Neuronal stem cell (in vitro differentiated cells): ENCODE results near the gene MYO1B.

Source experiments
- DNase-seq: peaks from one replicate; pipeline ENCODE4 v3.0.0-alpha.2; 2013; ENCODE audit warnings: low spot score
- H2AFZ ChIP-seq: one replicate; pipeline ENCODE4 v1.6.1; 2013; ENCODE audit warnings: mild to moderate bottlenecking, low read length, inconsistent platforms
- H2AK5ac ChIP-seq: 2 replicates; pipeline ENCODE4 v1.6.1; 2013; ENCODE audit warnings: low read depth, mild to moderate bottlenecking, inconsistent platforms, low read length, moderate library complexity, mixed read lengths
- H2BK120ac ChIP-seq: 2 replicates; pipeline ENCODE4 v1.6.1; 2013; ENCODE audit warnings: low read depth, mild to moderate bottlenecking, inconsistent platforms, low read length, moderate library complexity, mixed read lengths
- H2BK12ac ChIP-seq: one replicate; pipeline ENCODE4 v1.6.1; 2013; ENCODE audit warnings: low read length, inconsistent platforms
- H2BK15ac ChIP-seq: 2 replicates; pipeline ENCODE4 v1.6.1; 2013; ENCODE audit warnings: mild to moderate bottlenecking, low read length, inconsistent platforms, mixed read lengths
- H2BK5ac ChIP-seq: one replicate; pipeline ENCODE4 v1.6.1; 2013; ENCODE audit warnings: inconsistent platforms, mild to moderate bottlenecking, low read length, moderate library complexity
- H3K14ac ChIP-seq: one replicate; pipeline ENCODE4 v1.6.1; 2013; ENCODE audit warnings: low read length, inconsistent platforms
- H3K18ac ChIP-seq: 2 replicates; pipeline ENCODE4 v1.6.1; 2013; ENCODE audit warnings: low read length, inconsistent platforms
- H3K23ac ChIP-seq: 2 replicates; pipeline ENCODE4 v1.6.1; 2013; ENCODE audit warnings: low read depth, mild to moderate bottlenecking, mixed read lengths, low read length, inconsistent platforms; ENCODE audit not compliant: poor library complexity
- H3K27ac ChIP-seq: replicated peaks from 3 replicates; pipeline ENCODE4 v1.5.1; 2013; ENCODE audit warnings: low read length, inconsistent platforms
- H3K27me3 ChIP-seq, 3 experiments: 2 replicates each; pipeline ENCODE4 v1.6.1; 2013; ENCODE audit warnings: low read length in 3 of 3, mild to moderate bottlenecking in 2 of 3, inconsistent platforms in 1 of 3, low read depth in 1 of 3, mixed read lengths in 1 of 3, moderate library complexity in 1 of 3; ENCODE audit not compliant: control insufficient read depth in 3 of 3, insufficient read depth in 3 of 3
- H3K36me3 ChIP-seq, 2 donors: replicated peaks in 1 of 2; 2 replicates each; pipeline ENCODE4 v1.6.1; 2013; ENCODE audit warnings: low read length in 2 of 2; ENCODE audit not compliant: control insufficient read depth in 2 of 2, insufficient read depth in 2 of 2
- H3K4ac ChIP-seq: 2 replicates; pipeline ENCODE4 v1.6.1; 2013; ENCODE audit warnings: inconsistent platforms, mild to moderate bottlenecking, low read length, moderate library complexity
- H3K4me1 ChIP-seq, 2 donors: 1 replicate in 1 of 2; 2 replicates in 1 of 2; pipeline ENCODE4 v1.6.1; 2013; ENCODE audit warnings: low read length in 2 of 2, low read depth in 1 of 2; ENCODE audit not compliant: control insufficient read depth in 2 of 2, insufficient read depth in 1 of 2
- H3K4me2 ChIP-seq: one replicate; pipeline ENCODE4 v1.6.1; 2013; ENCODE audit warnings: mild to moderate bottlenecking, low read length, inconsistent platforms; ENCODE audit not compliant: insufficient read depth, poor library complexity, severe bottlenecking
- H3K4me3 ChIP-seq, 2 donors: 2 replicates each; pipeline ENCODE4 v1.5.1; 2013; ENCODE audit warnings: low read length in 2 of 2, mild to moderate bottlenecking in 2 of 2, inconsistent platforms in 1 of 2, moderate library complexity in 1 of 2
- H3K79me1 ChIP-seq: one replicate; pipeline ENCODE4 v1.6.1; 2013; ENCODE audit warnings: low read depth, mild to moderate bottlenecking, inconsistent platforms, low read length, moderate library complexity
- H3K9ac ChIP-seq: one replicate; pipeline ENCODE4 v1.6.1; 2013; ENCODE audit warnings: mild to moderate bottlenecking, low read depth, low read length, inconsistent platforms; ENCODE audit not compliant: poor library complexity
- H3K9me3 ChIP-seq, 2 donors: replicated peaks in 1 of 2; 2 replicates each; pipeline versions ENCODE3 to v1.6.1; 2013; ENCODE audit warnings: low read length in 2 of 2, mild to moderate bottlenecking in 2 of 2, inconsistent platforms in 1 of 2, low read depth in 1 of 2, mixed read lengths in 1 of 2, moderate library complexity in 1 of 2; ENCODE audit not compliant: control insufficient read depth in 2 of 2, insufficient read depth in 1 of 2
- H4K8ac ChIP-seq: one replicate; pipeline ENCODE4 v1.6.1; 2013; ENCODE audit warnings: low read depth, mild to moderate bottlenecking, inconsistent platforms, low read length, moderate library complexity
- H4K91ac ChIP-seq: one replicate; pipeline ENCODE4 v1.6.1; 2013; ENCODE audit warnings: low read length, low read depth, mild to moderate bottlenecking, inconsistent platforms; ENCODE audit not compliant: poor library complexity
- WGBS, 2 donors: extraction: QIAGEN DNeasy Blood & Tissue Kit; methylation state at CpG; one replicate each; pipeline ENCODE4 v1.1.7; 2013; ENCODE audit warnings: missing lambda C conversion rate in 2 of 2, mixed read lengths in 1 of 2; ENCODE audit not compliant: insufficient read length in 2 of 2, insufficient replicate concordance in 1 of 2; ENCODE audit errors: extremely low coverage in 2 of 2; 5-methylcytosine and 5-hydroxymethylcytosine counted together

MYO1B gene

GRCh38 chr2:191312163-191312562 is 67.0 kb downstream of the MYO1B start:
- H3K4ac ChIP-seq = no peak overlapping the region
- no peaks in the 10 kb centered on the region for H3K9me3 ChIP-seq
- no peak overlapping the region for H3K9ac ChIP-seq
- no peak overlapping the region for H3K23ac ChIP-seq
- H3K4me2 ChIP-seq = no peak overlapping the region
- H2BK12ac ChIP-seq = no peak overlapping the region
- no CpG with 5 or more reads among the region's 3 CpGs for WGBS, 2 donors
- no peak overlapping the region for H2AK5ac ChIP-seq
- no peak overlapping the region for H4K8ac ChIP-seq
- no peak overlapping the region for H3K4me3 ChIP-seq
- H3K18ac ChIP-seq = no peak overlapping the region
- no peak overlapping the region for H2BK15ac ChIP-seq
- no peak overlapping the region for H3K27ac ChIP-seq
- H3K79me1 ChIP-seq = no peaks in the 10 kb centered on the region
- no peak overlapping the region for H2BK5ac ChIP-seq
- H3K27me3 ChIP-seq = no peaks in the 10 kb centered on the region
- no peak for DNase-seq
- H2AFZ ChIP-seq = no peak overlapping the region
- H2BK120ac ChIP-seq = no peak overlapping the region
- H3K14ac ChIP-seq = no peak overlapping the region
- H4K91ac ChIP-seq = no peak overlapping the region
- no peaks in the 10 kb centered on the region for H3K36me3 ChIP-seq
- peaks cover 0 to 3% of the 10 kb centered on the region in 2 donors for H3K4me1 ChIP-seq

GRCh38 chr2:191312662-191313061 is 67.5 kb downstream of the MYO1B start:
- no CpG with 5 or more reads among the region's 1 CpG for WGBS, 2 donors
- no peak overlapping the region for H2BK12ac ChIP-seq
- H2BK5ac ChIP-seq = no peak overlapping the region
- no peak overlapping the region for H3K18ac ChIP-seq
- no peak overlapping the region for H3K23ac ChIP-seq
- no peak overlapping the region for H3K4me3 ChIP-seq
- no peak overlapping the region for H2BK15ac ChIP-seq
- H3K36me3 ChIP-seq = no peaks in the 10 kb centered on the region
- H4K8ac ChIP-seq = no peak overlapping the region
- no peak overlapping the region for H3K14ac ChIP-seq
- H3K4me2 ChIP-seq = no peak overlapping the region
- no peak overlapping the region for H2BK120ac ChIP-seq
- H3K79me1 ChIP-seq = no peaks in the 10 kb centered on the region
- H3K4ac ChIP-seq = no peak overlapping the region
- no peaks in the 10 kb centered on the region for H3K9me3 ChIP-seq
- H2AFZ ChIP-seq = no peak overlapping the region
- no peak overlapping the region for H2AK5ac ChIP-seq
- H3K9ac ChIP-seq = no peak overlapping the region
- no peak overlapping the region for H3K27ac ChIP-seq
- DNase-seq = no peak
- H4K91ac ChIP-seq = no peak overlapping the region
- H3K4me1 ChIP-seq = peaks cover 0 to 3% of the 10 kb centered on the region in 2 donors
- H3K27me3 ChIP-seq = no peaks in the 10 kb centered on the region

- H3K4me1 ChIP-seq = peaks cover 5 to 11% of the 10 kb centered on the region in 2 donors
- no peak overlapping the region for H3K18ac ChIP-seq
- no peak overlapping the region for H2AK5ac ChIP-seq
- no peak overlapping the region for H2AFZ ChIP-seq
- no peak overlapping the region for H2BK120ac ChIP-seq
- H2BK15ac ChIP-seq = no peak overlapping the region
- H2BK5ac ChIP-seq = no peak overlapping the region
- H3K27me3 ChIP-seq = no peaks in the 10 kb centered on the region
- H3K9me3 ChIP-seq = no peaks in the 10 kb centered on the region
- H3K14ac ChIP-seq = no peak overlapping the region
- no peak overlapping the region for H3K23ac ChIP-seq
- no peak overlapping the region for H3K4me2 ChIP-seq
- H2BK12ac ChIP-seq = peak overlapping the region; percentile 17
- no peak overlapping the region for H3K27ac ChIP-seq
- no peak overlapping the region for H4K8ac ChIP-seq
- no peak overlapping the region for H3K9ac ChIP-seq
- DNase-seq = no peak
- 100% methylated on average over 1 of the region's 6 CpGs; no CpG with 5 or more reads in 1 of the 2 donors for WGBS, 2 donors
- H3K4ac ChIP-seq = no peak overlapping the region
- no peaks in the 10 kb centered on the region for H3K36me3 ChIP-seq
- no peaks in the 10 kb centered on the region for H3K79me1 ChIP-seq
- H4K91ac ChIP-seq = no peak overlapping the region
- no peak overlapping the region for H3K4me3 ChIP-seq
Measured at GRCh38 chr2:191314697-191315364, 69.6 kb downstream of the MYO1B start.

GRCh38 chr2:191315365-191315752 is 70.2 kb downstream of the MYO1B start:
- H3K27ac ChIP-seq = no peak overlapping the region
- no peak overlapping the region for H2BK12ac ChIP-seq
- H3K79me1 ChIP-seq = no peaks in the 10 kb centered on the region
- no peak overlapping the region for H4K91ac ChIP-seq
- no peak overlapping the region for H3K4me2 ChIP-seq
- no peaks in the 10 kb centered on the region for H3K36me3 ChIP-seq
- H2BK120ac ChIP-seq = no peak overlapping the region
- no peak overlapping the region for H3K4me3 ChIP-seq
- H3K14ac ChIP-seq = no peak overlapping the region
- no peak overlapping the region for H2BK15ac ChIP-seq
- no peaks in the 10 kb centered on the region for H3K9me3 ChIP-seq
- no peak overlapping the region for H2AK5ac ChIP-seq
- no peak for DNase-seq
- no peaks in the 10 kb centered on the region for H3K27me3 ChIP-seq
- no peak overlapping the region for H4K8ac ChIP-seq
- no peak overlapping the region for H3K4ac ChIP-seq
- H3K18ac ChIP-seq = no peak overlapping the region
- H2BK5ac ChIP-seq = no peak overlapping the region
- H2AFZ ChIP-seq = no peak overlapping the region
- H3K9ac ChIP-seq = no peak overlapping the region
- H3K23ac ChIP-seq = no peak overlapping the region
- H3K4me1 ChIP-seq = peaks cover 5 to 11% of the 10 kb centered on the region in 2 donors
